GM13976 (cell line): ENCODE results near the gene RHEB.
"Not testable (repeated sequence)": the region's sequence is repeated elsewhere in the genome, so short reads cannot be mapped to it uniquely, and the experiment has no call there.

ENCODE experiments used
- DNase-seq: peaks from one replicate; pipeline ENCODE4 v3.0.0; 2012; ENCODE audit warnings: low spot score
- in situ Hi-C: fragments of 300-500 bp; cut with MboI; formaldehyde crosslinking; loops from one replicate; pipeline ENCODE4 v1.12.0; 2022; ENCODE audit warnings: low sequenced_read_pairs, mixed read lengths, inconsistent platforms; ENCODE audit not compliant: unreplicated experiment
- TF ChIP-seq, protein P1 (sequence below): IDR thresholded peaks from 2 replicates; pipeline ENCODE4 v1.5.1; 2012; ENCODE audit warnings: borderline replicate concordance, mild to moderate bottlenecking; ENCODE audit not compliant: insufficient read depth; ENCODE audit errors: extremely low read depth, missing control alignments, control extremely low read depth

The RHEB gene

DNA sequence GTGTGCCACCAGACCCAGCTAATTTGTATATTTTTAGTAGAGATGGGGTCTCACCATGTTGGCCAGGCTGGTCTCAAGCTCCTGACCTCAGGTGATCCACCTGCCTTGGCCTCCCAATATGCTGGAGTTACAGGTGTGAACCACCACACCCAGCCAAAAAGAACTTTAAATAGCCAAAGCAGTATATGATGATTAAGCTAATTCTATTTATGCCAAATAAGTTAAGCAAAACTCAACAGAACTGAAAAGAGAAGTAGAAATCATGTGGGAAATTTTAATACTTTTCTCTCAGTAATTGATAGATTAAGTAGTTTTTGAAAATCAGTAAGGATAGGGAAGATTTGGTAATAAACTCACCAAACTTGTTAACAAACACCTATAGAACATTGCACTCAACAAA, 24.5 kb upstream of the RHEB start:
- in situ Hi-C loops = no loop called here
- TF ChIP-seq, protein P1, sequence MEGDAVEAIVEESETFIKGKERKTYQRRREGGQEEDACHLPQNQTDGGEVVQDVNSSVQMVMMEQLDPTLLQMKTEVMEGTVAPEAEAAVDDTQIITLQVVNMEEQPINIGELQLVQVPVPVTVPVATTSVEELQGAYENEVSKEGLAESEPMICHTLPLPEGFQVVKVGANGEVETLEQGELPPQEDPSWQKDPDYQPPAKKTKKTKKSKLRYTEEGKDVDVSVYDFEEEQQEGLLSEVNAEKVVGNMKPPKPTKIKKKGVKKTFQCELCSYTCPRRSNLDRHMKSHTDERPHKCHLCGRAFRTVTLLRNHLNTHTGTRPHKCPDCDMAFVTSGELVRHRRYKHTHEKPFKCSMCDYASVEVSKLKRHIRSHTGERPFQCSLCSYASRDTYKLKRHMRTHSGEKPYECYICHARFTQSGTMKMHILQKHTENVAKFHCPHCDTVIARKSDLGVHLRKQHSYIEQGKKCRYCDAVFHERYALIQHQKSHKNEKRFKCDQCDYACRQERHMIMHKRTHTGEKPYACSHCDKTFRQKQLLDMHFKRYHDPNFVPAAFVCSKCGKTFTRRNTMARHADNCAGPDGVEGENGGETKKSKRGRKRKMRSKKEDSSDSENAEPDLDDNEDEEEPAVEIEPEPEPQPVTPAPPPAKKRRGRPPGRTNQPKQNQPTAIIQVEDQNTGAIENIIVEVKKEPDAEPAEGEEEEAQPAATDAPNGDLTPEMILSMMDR = no peak
- DNase-seq = no peak

DNA sequence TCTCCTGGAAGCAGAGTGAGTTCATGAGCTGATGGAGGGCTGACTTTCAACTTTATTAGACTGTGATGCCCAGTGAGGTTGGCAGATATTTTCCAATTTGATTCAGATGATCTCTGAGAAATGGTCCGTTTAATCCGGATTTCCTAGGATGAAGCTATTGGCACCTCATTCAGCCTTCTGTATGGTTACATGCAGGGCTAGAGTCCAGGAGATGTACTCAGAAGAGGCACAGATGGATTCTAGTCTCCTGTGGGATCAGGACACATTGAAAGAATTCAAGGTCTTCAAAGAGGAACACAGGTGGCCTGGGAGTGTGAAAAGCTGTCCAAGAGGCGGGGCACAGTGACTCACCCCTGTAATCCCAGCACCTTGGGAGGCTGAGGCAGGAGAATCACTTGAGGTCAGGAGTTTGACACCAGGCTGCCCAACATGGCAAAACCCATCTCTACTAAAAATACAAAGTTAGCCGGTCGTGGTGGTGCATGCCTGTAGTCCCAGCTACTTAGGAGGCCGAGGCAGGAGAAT, 23.0 kb upstream of the RHEB start:
- in situ Hi-C loops = no loop called here
- TF ChIP-seq, protein P1 = no peak
- DNase-seq = no peak

DNA sequence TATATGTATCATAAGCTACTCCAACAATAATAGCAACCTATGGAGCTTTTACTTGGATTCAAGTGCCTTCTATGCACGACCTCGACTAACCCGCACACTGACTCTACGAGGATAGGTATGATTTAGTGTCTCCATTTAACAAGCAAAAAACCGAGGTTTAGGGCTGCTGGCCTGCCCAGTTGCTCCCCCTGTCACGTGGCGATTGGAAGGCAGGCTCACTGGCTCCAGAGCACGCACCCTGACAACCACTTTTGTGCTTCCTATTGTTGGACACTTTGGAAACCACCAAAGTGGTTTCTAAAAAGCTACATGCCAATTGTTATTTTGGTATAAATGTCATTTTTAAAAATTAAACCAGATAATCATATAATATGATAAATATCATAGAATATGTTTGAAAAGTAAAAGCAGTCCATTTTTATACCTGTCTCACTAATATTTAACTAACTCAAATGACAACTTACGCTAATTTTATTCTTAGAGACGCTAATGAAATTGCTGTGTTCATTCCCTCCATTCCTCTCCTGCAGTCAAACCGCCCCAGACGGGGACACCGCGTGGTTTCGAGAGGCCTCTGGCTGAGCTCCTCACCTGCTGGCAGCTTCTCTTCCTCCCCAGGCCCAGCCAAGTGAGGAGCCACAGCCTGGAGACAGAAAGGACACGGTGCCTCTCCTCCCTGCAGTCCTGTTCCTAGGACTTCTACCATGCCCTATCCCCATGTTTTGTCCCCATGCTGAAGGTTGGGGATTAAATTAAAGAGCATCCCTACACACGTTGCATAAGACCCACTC, 22.2 kb upstream of the RHEB start:
- in situ Hi-C loops = no loop called here
- DNase-seq = no peak
- TF ChIP-seq, protein P1 = no peak

DNA sequence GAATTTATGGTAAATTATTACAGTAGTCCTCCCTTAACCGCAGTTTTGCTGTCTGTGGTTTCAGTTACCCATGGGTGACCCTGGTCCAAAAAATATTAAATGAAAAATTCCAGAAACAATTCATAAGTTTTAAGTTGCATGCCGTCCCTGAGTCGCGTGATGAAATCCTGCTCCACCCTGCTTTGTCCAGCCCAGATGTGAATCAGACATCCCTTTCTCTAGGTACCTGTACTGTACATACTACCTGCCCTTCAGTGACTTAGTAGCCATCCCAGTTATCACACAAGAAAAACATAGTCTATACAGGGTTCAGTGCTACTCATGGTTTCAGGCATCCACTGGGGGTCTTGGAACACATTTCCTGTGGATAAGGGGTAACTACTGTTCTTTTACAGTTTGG, 20.5 kb upstream of the RHEB start:
- in situ Hi-C loops = no loop called here
- TF ChIP-seq, protein P1 = no peak
- no peak for DNase-seq

DNA sequence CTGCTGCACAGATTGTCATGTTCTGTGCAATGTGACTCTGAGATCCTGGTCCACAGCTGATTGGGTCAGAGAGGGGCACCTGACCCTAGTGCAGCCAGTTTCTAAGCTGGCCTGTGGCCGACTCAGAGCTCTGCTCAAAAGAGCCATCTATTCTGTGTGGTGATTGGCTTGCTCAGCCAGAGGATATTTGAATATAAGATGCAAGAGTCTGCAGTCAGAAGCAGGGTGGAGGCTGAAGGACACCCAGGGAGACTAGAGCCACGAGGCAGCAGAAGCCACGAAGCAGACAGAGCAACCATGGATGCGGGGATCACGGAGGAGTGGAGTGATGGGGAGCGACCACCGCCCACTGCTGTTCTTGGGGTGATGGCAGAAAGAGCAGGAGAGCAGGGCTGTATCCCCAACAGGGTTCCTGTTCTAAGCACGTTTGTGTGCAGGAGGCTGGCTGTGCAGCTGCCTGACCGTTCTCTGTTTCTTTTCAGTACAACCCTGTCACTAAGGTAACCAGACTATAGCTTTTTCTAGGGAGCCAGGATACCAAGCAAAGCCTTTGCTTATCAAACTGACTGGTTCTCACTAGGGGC, 19.5 kb upstream of the RHEB start:
- in situ Hi-C loops = no loop called here
- TF ChIP-seq, protein P1 = no peak
- no peak for DNase-seq

DNA sequence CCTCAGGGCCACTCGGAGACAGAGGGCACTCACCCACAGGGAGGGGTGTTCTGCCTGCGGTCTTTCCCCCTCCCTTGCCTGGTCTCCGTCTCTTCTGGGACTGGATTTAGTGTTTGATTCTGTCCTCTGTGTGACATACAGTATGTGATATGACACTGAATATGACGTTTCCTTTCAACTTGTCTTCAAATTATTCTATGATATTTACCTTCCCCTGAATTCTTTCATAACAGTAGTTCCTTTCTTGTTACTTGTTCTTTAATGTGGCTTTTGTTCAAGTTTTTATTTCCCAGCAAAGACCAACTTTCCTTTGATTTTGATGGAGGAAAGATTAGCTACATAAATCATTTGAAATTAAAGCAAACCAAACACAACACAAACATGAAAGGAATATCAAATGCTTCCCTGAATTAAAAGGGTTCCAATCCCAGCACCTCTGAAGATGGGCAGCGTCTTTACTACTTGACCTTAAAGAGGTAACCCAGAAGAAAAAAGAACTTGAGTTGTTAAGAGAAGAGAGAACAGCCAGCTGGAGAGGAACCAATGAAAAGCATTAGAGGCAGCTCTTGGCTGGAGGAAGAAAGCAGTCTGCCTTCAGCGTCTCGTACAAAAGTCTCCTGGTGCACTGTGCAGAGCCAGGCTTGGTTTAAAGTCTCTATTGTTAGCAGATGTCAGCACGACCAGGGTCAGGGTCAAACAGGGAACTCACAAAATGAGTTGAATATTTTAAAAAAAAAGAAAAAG, 18.3 kb upstream of the RHEB start:
- in situ Hi-C loops = no loop called here
- no peak for DNase-seq
- TF ChIP-seq, protein P1 = no peak

DNA sequence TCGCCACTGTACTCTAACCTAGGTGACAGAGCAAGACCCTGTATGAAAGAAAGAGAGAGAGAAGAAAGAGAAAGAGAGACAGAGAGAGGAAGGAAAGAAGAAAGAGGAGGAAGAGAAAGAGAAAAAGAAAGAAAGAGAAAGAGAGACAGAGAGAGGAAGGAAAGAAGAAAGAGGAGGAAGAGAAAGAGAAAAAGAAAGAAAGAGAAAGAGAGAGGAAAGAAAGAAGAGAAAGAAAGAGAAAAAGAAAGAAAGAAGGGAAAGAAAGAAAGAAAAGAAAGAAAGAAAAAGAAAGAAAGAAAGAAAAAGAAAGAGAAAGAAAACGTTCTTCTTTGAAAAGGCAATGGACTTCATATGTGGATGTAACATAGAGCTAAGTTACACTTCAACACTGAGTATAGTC, 16.5 kb upstream of the RHEB start:
- in situ Hi-C loops = not testable (repeated sequence)

More for the DNA sequence above, 16.5 kb upstream of the RHEB start:
- DNase-seq = not testable (repeated sequence)
